ES-I3 (cell line): Measurements from ENCODE around the gene DSCAML1.
"Not testable (repeated sequence)": the region's sequence is repeated elsewhere in the genome, so short reads cannot be mapped to it uniquely, and the experiment has no call there.

Source experiments
- H3K36me3 ChIP-seq: 2 replicates; pipeline ENCODE4 v1.6.1; 2013; ENCODE audit warnings: mild to moderate bottlenecking, low read length, control low read depth, moderate library complexity; ENCODE audit not compliant: insufficient read depth
- H3K4me1 ChIP-seq: 2 replicates; pipeline ENCODE4 v1.6.1; 2013; ENCODE audit warnings: mild to moderate bottlenecking, control low read depth, low read length; ENCODE audit not compliant: insufficient read depth
- H3K9ac ChIP-seq: 2 replicates; pipeline ENCODE4 v1.6.1; 2013; ENCODE audit warnings: low read depth, mild to moderate bottlenecking, low read length, moderate library complexity
- H3K9me3 ChIP-seq: 2 replicates; pipeline ENCODE4 v1.6.1; 2013; ENCODE audit warnings: mild to moderate bottlenecking, low read length, moderate library complexity; ENCODE audit not compliant: control insufficient read depth, insufficient read depth

Gene DSCAML1

GRCh38 chr11:117774553-117774952 lies 22.5 kb downstream of the DSCAML1 start:
- Histone ChIP-seq H3K4me1 (no peaks in the 10 kb centered on the region), H3K9ac (no peak overlapping the region), H3K9me3 (no peaks in the 10 kb centered on the region), H3K36me3 (no peaks in the 10 kb centered on the region)

GRCh38 chr11:117772360-117772759 lies 24.7 kb downstream of the DSCAML1 start:
- no peaks in the 10 kb centered on the region; the same call in 1 of the 2 replicates for H3K36me3 ChIP-seq
- H3K4me1 ChIP-seq = no peaks in the 10 kb centered on the region
- no peak overlapping the region for H3K9ac ChIP-seq
- no peaks in the 10 kb centered on the region for H3K9me3 ChIP-seq

GRCh38 chr11:117771841-117772240 lies 25.2 kb downstream of the DSCAML1 start:
- Histone ChIP-seq H3K4me1 (no peaks in the 10 kb centered on the region), H3K36me3 (no peaks in the 10 kb centered on the region; the same call in 1 of the 2 replicates), H3K9me3 (no peaks in the 10 kb centered on the region), H3K9ac (no peak overlapping the region)

GRCh38 chr11:117771197-117771596 lies 25.8 kb downstream of the DSCAML1 start:
- Histone ChIP-seq H3K9ac (no peak overlapping the region), H3K9me3 (no peaks in the 10 kb centered on the region), H3K4me1 (no peaks in the 10 kb centered on the region), H3K36me3 (no peaks in the 10 kb centered on the region; the same call in 1 of the 2 replicates)

GRCh38 chr11:117770061-117770460 lies 27.0 kb downstream of the DSCAML1 start:
- Histone ChIP-seq H3K9ac (no peak overlapping the region), H3K4me1 (no peaks in the 10 kb centered on the region), H3K9me3 (no peaks in the 10 kb centered on the region)

GRCh38 chr11:117769533-117769932 lies 27.5 kb downstream of the DSCAML1 start:
- H3K36me3 ChIP-seq = no peaks in the 10 kb centered on the region; the same call in 1 of the 2 replicates
- H3K9me3 ChIP-seq = no peaks in the 10 kb centered on the region
- no peak overlapping the region for H3K9ac ChIP-seq
- H3K4me1 ChIP-seq = no peaks in the 10 kb centered on the region

More at GRCh38 chr11:117770061-117770460, 27.0 kb downstream of the DSCAML1 start:
- H3K36me3 ChIP-seq = no peaks in the 10 kb centered on the region; the same call in 1 of the 2 replicates

GRCh38 chr11:117768506-117768905 lies 28.5 kb downstream of the DSCAML1 start:
- no peaks in the 10 kb centered on the region; the same call in 1 of the 2 replicates for H3K36me3 ChIP-seq
- H3K9ac ChIP-seq = no peak overlapping the region
- H3K4me1 ChIP-seq = no peaks in the 10 kb centered on the region
- H3K9me3 ChIP-seq = no peaks in the 10 kb centered on the region

GRCh38 chr11:117767071-117767470 lies 29.9 kb downstream of the DSCAML1 start:
- no peak overlapping the region for H3K9ac ChIP-seq
- H3K4me1 ChIP-seq = no peaks in the 10 kb centered on the region
- no peaks in the 10 kb centered on the region for H3K9me3 ChIP-seq
- H3K36me3 ChIP-seq = no peaks in the 10 kb centered on the region; the same call in 1 of the 2 replicates

GRCh38 chr11:117766576-117766975 lies 30.4 kb downstream of the DSCAML1 start:
- H3K9ac ChIP-seq = no peak overlapping the region
- H3K9me3 ChIP-seq = no peaks in the 10 kb centered on the region
- H3K4me1 ChIP-seq = no peaks in the 10 kb centered on the region

GRCh38 chr11:117766026-117766425 lies 31.0 kb downstream of the DSCAML1 start:
- Histone ChIP-seq H3K36me3 (no peaks in the 10 kb centered on the region; the same call in 1 of the 2 replicates), H3K4me1 (no peaks in the 10 kb centered on the region), H3K9me3 (no peaks in the 10 kb centered on the region), H3K9ac (no peak overlapping the region)

More at GRCh38 chr11:117766576-117766975, 30.4 kb downstream of the DSCAML1 start:
- no peaks in the 10 kb centered on the region; the same call in 1 of the 2 replicates for H3K36me3 ChIP-seq

GRCh38 chr11:117765068-117765467 lies 31.9 kb downstream of the DSCAML1 start:
- H3K4me1 ChIP-seq = no peaks in the 10 kb centered on the region
- H3K9me3 ChIP-seq = no peaks in the 10 kb centered on the region
- H3K9ac ChIP-seq = no peak overlapping the region
- H3K36me3 ChIP-seq = no peaks in the 10 kb centered on the region; the same call in 1 of the 2 replicates

GRCh38 chr11:117763465-117763864 lies 33.6 kb downstream of the DSCAML1 start:
- H3K4me1 ChIP-seq, H3K9me3 ChIP-seq, H3K36me3 ChIP-seq, H3K9ac ChIP-seq: not testable (repeated sequence)

GRCh38 chr11:117761993-117762392 lies 35.0 kb downstream of the DSCAML1 start:
- Histone ChIP-seq H3K9ac (no peak overlapping the region), H3K36me3 (no peaks in the 10 kb centered on the region), H3K9me3 (no peaks in the 10 kb centered on the region), H3K4me1 (no peaks in the 10 kb centered on the region)

GRCh38 chr11:117759305-117759704 lies 37.7 kb downstream of the DSCAML1 start:
- Histone ChIP-seq H3K9me3 (no peaks in the 10 kb centered on the region), H3K36me3 (no peaks in the 10 kb centered on the region), H3K4me1 (no peaks in the 10 kb centered on the region), H3K9ac (no peak overlapping the region)

- Histone ChIP-seq H3K9ac (no peak overlapping the region), H3K4me1 (no peaks in the 10 kb centered on the region), H3K9me3 (no peaks in the 10 kb centered on the region), H3K36me3 (no peaks in the 10 kb centered on the region)
Observed at GRCh38 chr11:117754030-117754429, 43.0 kb downstream of the DSCAML1 start.
